Measurements from ENCODE around the gene CRNN.

Gene CRNN

DNA sequence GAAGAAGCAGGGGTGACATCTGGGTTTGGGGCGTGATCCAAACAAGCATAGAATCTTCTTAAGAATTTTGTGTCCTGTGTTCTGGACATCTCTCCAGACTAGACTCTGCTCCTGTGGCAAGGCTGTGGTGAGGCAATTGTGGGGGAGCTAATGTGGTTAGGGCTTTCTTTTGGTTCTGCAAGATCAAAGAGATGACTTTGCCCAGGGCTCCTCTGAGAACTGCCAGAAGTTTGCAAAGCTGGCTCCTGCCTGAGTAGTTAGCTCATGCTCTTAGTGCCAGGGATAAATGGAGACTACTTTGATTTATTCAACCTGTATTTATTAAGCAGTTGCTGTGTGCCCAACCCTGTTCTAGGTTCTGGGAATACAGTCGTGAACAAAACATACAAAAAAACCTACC lies 34.0 kb upstream of the CRNN start:
- Histone ChIP-seq H3K27me3 (ENCODE audit: insufficient read depth, low read depth, severe bottlenecking) (peaks cover 96% of the 10 kb centered on the region), H3K36me3 (no peaks in the 10 kb centered on the region), H3K27ac (no peak overlapping the region), H3K9me3 (ENCODE audit: severe bottlenecking) (no peaks in the 10 kb centered on the region), H3K4me3 (ENCODE audit: low read depth, low read length) (no peak overlapping the region)
- TF ChIP-seq, protein P1, sequence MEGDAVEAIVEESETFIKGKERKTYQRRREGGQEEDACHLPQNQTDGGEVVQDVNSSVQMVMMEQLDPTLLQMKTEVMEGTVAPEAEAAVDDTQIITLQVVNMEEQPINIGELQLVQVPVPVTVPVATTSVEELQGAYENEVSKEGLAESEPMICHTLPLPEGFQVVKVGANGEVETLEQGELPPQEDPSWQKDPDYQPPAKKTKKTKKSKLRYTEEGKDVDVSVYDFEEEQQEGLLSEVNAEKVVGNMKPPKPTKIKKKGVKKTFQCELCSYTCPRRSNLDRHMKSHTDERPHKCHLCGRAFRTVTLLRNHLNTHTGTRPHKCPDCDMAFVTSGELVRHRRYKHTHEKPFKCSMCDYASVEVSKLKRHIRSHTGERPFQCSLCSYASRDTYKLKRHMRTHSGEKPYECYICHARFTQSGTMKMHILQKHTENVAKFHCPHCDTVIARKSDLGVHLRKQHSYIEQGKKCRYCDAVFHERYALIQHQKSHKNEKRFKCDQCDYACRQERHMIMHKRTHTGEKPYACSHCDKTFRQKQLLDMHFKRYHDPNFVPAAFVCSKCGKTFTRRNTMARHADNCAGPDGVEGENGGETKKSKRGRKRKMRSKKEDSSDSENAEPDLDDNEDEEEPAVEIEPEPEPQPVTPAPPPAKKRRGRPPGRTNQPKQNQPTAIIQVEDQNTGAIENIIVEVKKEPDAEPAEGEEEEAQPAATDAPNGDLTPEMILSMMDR (IDR thresholded peaks at IDR 0.05; ENCODE audit: low read depth, low read length): no peak
- DNase-seq: no peak

DNA sequence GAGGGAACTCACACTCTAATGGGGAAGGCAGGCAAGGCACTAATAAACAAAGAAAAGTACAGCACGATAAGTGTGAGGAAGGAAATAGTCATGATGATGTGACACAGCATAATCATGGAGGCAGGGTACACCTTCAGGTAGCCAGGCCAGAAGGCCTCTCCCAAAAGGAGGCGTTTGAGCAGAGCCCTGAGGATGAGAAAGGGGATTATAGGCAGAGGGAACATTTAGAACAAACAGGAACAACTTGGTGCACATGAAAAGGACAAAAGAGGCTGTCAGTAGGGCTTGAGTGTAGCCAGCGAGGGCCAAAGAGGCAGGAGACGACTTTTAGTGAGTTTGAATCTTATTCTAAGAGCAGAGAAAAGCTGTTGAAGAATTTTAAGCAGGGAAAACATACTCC lies 33.4 kb upstream of the CRNN start:
- no peak for DNase-seq
- Histone ChIP-seq H3K27ac (no peak overlapping the region), H3K36me3 (no peaks in the 10 kb centered on the region), H3K27me3 (ENCODE audit: insufficient read depth, low read depth, severe bottlenecking) (peaks cover 96% of the 10 kb centered on the region), H3K9me3 (ENCODE audit: severe bottlenecking) (no peaks in the 10 kb centered on the region), H3K4me3 (ENCODE audit: low read depth, low read length) (no peak overlapping the region)
- TF ChIP-seq, protein P1 (IDR thresholded peaks at IDR 0.05; ENCODE audit: low read depth, low read length): no peak

DNA sequence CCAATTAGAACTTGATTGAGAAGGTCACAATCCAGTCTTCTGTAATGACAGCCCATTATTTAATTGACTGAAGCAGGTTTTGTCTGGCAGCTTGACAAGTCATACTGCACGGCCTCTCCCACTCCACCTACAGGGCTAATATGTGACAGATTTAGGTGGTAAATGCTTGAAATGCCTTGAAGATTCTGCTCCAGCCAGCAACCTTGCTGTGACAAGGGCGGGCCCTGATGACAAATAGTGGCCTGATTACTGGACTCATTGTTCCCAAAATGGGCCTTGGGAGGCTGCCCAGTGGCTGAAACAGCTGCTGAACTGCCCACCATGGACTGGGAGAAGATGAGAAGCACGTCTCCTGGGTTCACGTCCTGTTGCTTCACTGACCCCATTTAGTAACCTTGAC lies 30.0 kb upstream of the CRNN start:
- Histone ChIP-seq H3K9me3 (ENCODE audit: severe bottlenecking) (no peaks in the 10 kb centered on the region), H3K27ac (no peak overlapping the region), H3K4me3 (ENCODE audit: low read depth, low read length) (no peak overlapping the region), H3K36me3 (no peaks in the 10 kb centered on the region), H3K27me3 (ENCODE audit: insufficient read depth, low read depth, severe bottlenecking) (peaks cover 96% of the 10 kb centered on the region)
- TF ChIP-seq, protein P1 (IDR thresholded peaks at IDR 0.05; ENCODE audit: low read depth, low read length): no peak
- DNase-seq: no peak

DNA sequence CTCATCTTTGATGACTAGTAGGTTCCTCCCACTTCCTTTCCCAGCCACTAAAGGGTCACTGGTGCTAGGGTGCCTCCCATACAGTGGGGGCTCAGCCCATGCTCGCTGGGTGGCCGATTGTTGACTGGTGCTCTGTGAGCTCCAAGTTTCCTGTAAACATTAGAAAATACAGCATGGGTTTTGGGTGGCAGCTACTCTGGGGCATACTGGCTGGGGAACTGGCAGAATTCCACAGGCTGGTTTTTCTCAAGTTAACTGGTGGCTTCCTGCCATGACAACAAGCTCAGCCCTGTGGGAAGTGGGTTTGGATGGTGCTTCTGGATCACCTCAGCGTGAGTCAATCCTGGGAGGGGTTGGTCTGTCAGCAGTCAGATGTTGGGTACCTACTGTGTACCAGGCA lies 28.7 kb upstream of the CRNN start:
- Histone ChIP-seq H3K4me3 (ENCODE audit: low read depth, low read length) (no peak overlapping the region), H3K9me3 (ENCODE audit: severe bottlenecking) (no peaks in the 10 kb centered on the region), H3K27me3 (ENCODE audit: insufficient read depth, low read depth, severe bottlenecking) (peaks cover 96% of the 10 kb centered on the region), H3K27ac (no peak overlapping the region), H3K36me3 (no peaks in the 10 kb centered on the region)
- no peak for DNase-seq
- TF ChIP-seq, protein P1 (IDR thresholded peaks at IDR 0.05; ENCODE audit: low read depth, low read length): no peak

DNA sequence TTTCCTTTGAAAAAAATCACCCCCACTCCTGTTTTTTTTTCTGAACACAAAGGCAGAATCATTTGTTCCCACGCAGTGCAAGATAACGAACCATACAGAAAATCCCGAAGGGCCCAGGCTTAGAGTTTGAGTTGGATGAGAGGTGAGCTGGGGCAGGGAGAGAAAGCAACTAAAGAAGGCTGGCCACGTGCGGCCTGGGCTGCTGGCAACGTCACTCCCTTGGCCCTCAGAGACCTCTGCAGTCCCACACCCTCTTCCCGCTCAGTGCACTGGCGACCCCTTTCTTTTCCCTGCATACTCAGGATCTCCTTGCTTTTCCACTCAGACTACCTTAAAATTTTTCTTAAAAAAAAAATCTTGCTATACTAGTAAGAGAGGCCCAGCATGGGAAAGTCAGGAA lies 28.2 kb upstream of the CRNN start:
- Histone ChIP-seq H3K4me3 (ENCODE audit: low read depth, low read length) (no peak overlapping the region), H3K27ac (no peak overlapping the region), H3K9me3 (ENCODE audit: severe bottlenecking) (no peaks in the 10 kb centered on the region), H3K36me3 (no peaks in the 10 kb centered on the region), H3K27me3 (ENCODE audit: insufficient read depth, low read depth, severe bottlenecking) (peaks cover 96% of the 10 kb centered on the region)
- TF ChIP-seq, protein P1 (IDR thresholded peaks at IDR 0.05; ENCODE audit: low read depth, low read length): no peak
- DNase-seq: no peak

DNA sequence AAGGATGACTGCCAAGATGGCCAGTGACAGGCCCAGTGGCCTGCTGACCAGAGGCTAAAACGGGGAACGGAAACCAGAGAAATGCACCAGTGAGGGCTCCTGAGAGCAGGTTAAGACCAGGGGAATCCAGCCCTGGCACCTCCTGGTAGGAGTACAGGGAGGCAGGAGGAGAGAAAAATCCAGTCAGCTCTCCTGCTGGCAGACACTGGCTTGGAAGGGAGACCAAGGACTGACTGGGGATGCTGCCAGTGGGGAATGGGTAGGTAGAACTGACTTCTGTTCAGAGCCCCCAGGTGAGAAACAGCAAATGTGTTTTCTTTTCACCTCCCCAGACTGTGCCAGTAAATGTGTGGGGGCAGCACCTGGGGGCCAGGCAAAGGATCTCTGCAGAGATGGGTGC lies 27.7 kb upstream of the CRNN start:
- no peak for DNase-seq
- no peak overlapping the region for H3K4me3 ChIP-seq (ENCODE audit: low read depth, low read length)
- peaks cover 96% of the 10 kb centered on the region for H3K27me3 ChIP-seq (ENCODE audit: insufficient read depth, low read depth, severe bottlenecking)
- H3K27ac ChIP-seq: no peak overlapping the region
- no peaks in the 10 kb centered on the region for H3K36me3 ChIP-seq
- TF ChIP-seq, protein P1 (IDR thresholded peaks at IDR 0.05; ENCODE audit: low read depth, low read length): no peak
- H3K9me3 ChIP-seq (ENCODE audit: severe bottlenecking): peaks cover 2% of the 10 kb centered on the region
